GM23248 (cell line): ENCODE results near the gene LUZP1. TPM values are rescaled to one million over a fixed set of nuclear protein-coding genes. Genes with fewer than 3 reads are reported as not detected.

Experiments
- DNase-seq: peaks from one replicate; pipeline ENCODE4 v3.0.0-alpha.2; 2015
- H2AFZ ChIP-seq: fragments of 200-600 bp; sonication (generic); 2 replicates; pipeline ENCODE4 v1.6.1; 2016; ENCODE audit warnings: antibody characterized with exemption
- H3F3A ChIP-seq: fragments of 200-600 bp; sonication (generic); 2 replicates; pipeline ENCODE4 v1.6.1; 2016; ENCODE audit warnings: mild to moderate bottlenecking, antibody characterized with exemption, mixed run types; ENCODE audit not compliant: insufficient read depth
- H3K27ac ChIP-seq: fragments of 200-600 bp; sonication (generic); 2 replicates; pipeline ENCODE4 v1.5.1; 2016; ENCODE audit warnings: mild to moderate bottlenecking
- H3K27me3 ChIP-seq: fragments of 200-600 bp; sonication (generic); replicated peaks from 2 replicates; pipeline ENCODE4 v1.6.1; 2016; ENCODE audit warnings: mild to moderate bottlenecking; ENCODE audit not compliant: insufficient read depth
- H3K36me3 ChIP-seq: fragments of 200-600 bp; sonication (generic); 2 replicates; pipeline ENCODE4 v1.6.1; 2016; ENCODE audit warnings: low read depth, mild to moderate bottlenecking
- H3K4me1 ChIP-seq: fragments of 200-600 bp; sonication (generic); 2 replicates; pipeline ENCODE4 v1.6.1; 2016; ENCODE audit warnings: mild to moderate bottlenecking; ENCODE audit not compliant: insufficient read depth
- H3K4me2 ChIP-seq: fragments of 200-600 bp; sonication (generic); one replicate; pipeline ENCODE4 v1.6.1; 2016; ENCODE audit warnings: mild to moderate bottlenecking; ENCODE audit not compliant: unreplicated experiment
- H3K4me3 ChIP-seq: fragments of 200-600 bp; sonication (generic); 2 replicates; pipeline ENCODE4 v1.5.1; 2016; ENCODE audit warnings: mild to moderate bottlenecking
- H3K79me2 ChIP-seq: fragments of 200-600 bp; sonication (generic); 2 replicates; pipeline ENCODE4 v1.6.1; 2016; ENCODE audit warnings: mild to moderate bottlenecking; ENCODE audit not compliant: insufficient read depth
- H3K9ac ChIP-seq: fragments of 200-600 bp; sonication (generic); 2 replicates; pipeline ENCODE4 v1.6.1; 2016; ENCODE audit warnings: mild to moderate bottlenecking
- H3K9me2 ChIP-seq: fragments of 200-600 bp; sonication (generic); 2 replicates; pipeline ENCODE4 v1.6.1; 2016; ENCODE audit warnings: mixed run types, mild to moderate bottlenecking, moderate library complexity; ENCODE audit not compliant: insufficient read depth
- H3K9me3 ChIP-seq: fragments of 200-600 bp; sonication (generic); one replicate; pipeline ENCODE4 v1.6.1; 2017; ENCODE audit warnings: low read depth
- H4K20me1 ChIP-seq: fragments of 200-600 bp; sonication (generic); 2 replicates; pipeline ENCODE4 v1.6.0; 2016; ENCODE audit not compliant: insufficient read depth
- EZH2 ChIP-seq: fragments of 200-600 bp; sonication (generic); IDR thresholded peaks from 2 replicates; pipeline ENCODE4 v1.6.1; 2018; ENCODE audit warnings: antibody characterized with exemption, mild to moderate bottlenecking; ENCODE audit not compliant: insufficient read depth, poor library complexity, severe bottlenecking
- EZH2phosphoT487 ChIP-seq: fragments of 200-600 bp; sonication (generic); IDR thresholded peaks from 2 replicates; pipeline ENCODE4 v1.6.1; 2018; ENCODE audit warnings: antibody characterized with exemption, moderate library complexity, mild to moderate bottlenecking, low read depth; ENCODE audit not compliant: insufficient read depth
- WGBS, 2 experiments: methylation state at CpG; one replicate each; pipeline ENCODE4 v1.1.6; 2015 to 2017; ENCODE audit warnings: low lambda C conversion rate in 2 of 2, low coverage in 1 of 2; ENCODE audit errors: missing lambda C conversion rate in 2 of 2; 5-methylcytosine and 5-hydroxymethylcytosine counted together
- in situ Hi-C: fragments of 300-500 bp; cut with MboI; formaldehyde crosslinking; loops from 2 replicates; pipeline ENCODE4 v1.15.0; 2020
- polyA plus RNA-seq: library from polyadenylated mRNA; unstranded; fragments of >200 nt; fragmentation: Nextera tagmentation; extraction: Ambion mirVana; gene quantifications from 2 replicates; pipeline ENCODE4 v1.2.1, GENCODE V29; 2016
- total RNA-seq: library from RNA; depleted of rRNA; stranded (reverse); fragments of >200 nt; shearing (Covaris generic); gene quantifications from 2 replicates; pipeline ENCODE4 v1.2.3, GENCODE V29; 2014

The LUZP1 gene
- total and polyA plus RNA-seq, 2 experiments from 2014 or later: 28.1 to 52.2 TPM

- Histone ChIP-seq H3K4me1 (0 out of 2 replicates have a peak, but pooled peaks cover 11% of the 10 kb centered on the region), H3K79me2 (peaks cover 15% of the 10 kb centered on the region; the same call in 1 of the 2 replicates), H2AFZ (no peak overlapping the region), H3K4me3 (no peak overlapping the region), H3K4me2 (no peak overlapping the region), H3K9ac (no peak overlapping the region), H4K20me1 (0 out of 2 replicates have a peak, but pooled peaks cover 2% of the 10 kb centered on the region), H3F3A (peaks cover 12% of the 10 kb centered on the region), H3K36me3 (peaks cover 15% of the 10 kb centered on the region; the same call in 1 of the 2 replicates), H3K27ac (no peak overlapping the region), H3K27me3 (no peaks in the 10 kb centered on the region), H3K9me3 (no peaks in the 10 kb centered on the region), H3K9me2 (no peaks in the 10 kb centered on the region)
- WGBS, 2 experiments: 69 to 72% methylated on average over 2 of the region's 2 CpGs
- DNase-seq: no peak
- no peak for TF ChIP-seq EZH2phosphoT487
- TF ChIP-seq EZH2: no peak
- in situ Hi-C loops: no loop called here
These were observed 103.3 kb downstream of the LUZP1 start for GRCh38 chr1:23065385-23065784.

- Histone ChIP-seq H3K4me1 (0 out of 2 replicates have a peak, but pooled peaks cover 11% of the 10 kb centered on the region), H3F3A (peaks cover 15% of the 10 kb centered on the region), H3K9me3 (no peaks in the 10 kb centered on the region), H3K4me3 (no peak overlapping the region), H3K36me3 (peaks cover 32% of the 10 kb centered on the region), H3K9me2 (no peaks in the 10 kb centered on the region), H3K79me2 (peaks cover 17% of the 10 kb centered on the region; the same call in 1 of the 2 replicates), H3K27me3 (no peaks in the 10 kb centered on the region), H4K20me1 (0 out of 2 replicates have a peak, but pooled peaks cover 2% of the 10 kb centered on the region), H3K9ac (no peak overlapping the region), H3K4me2 (no peak overlapping the region), H2AFZ (no peak overlapping the region), H3K27ac (peak overlapping the region; percentile 52)
- WGBS, 2 experiments: 57 to 62% methylated on average over 2 of the region's 2 CpGs
- peak; percentile 65 for DNase-seq
- TF ChIP-seq EZH2phosphoT487 (no peak), EZH2 (no peak)
- in situ Hi-C loops: no loop called here
These were observed 106.4 kb downstream of the LUZP1 start for GRCh38 chr1:23062271-23062670.

GRCh38 chr1:23057301-23057700 lies 111.4 kb downstream of the LUZP1 start:
- Histone ChIP-seq H4K20me1 (no peaks in the 10 kb centered on the region), H3K4me3 (no peak overlapping the region), H3K4me2 (no peak overlapping the region), H3K4me1 (0 out of 2 replicates have a peak, but pooled peaks cover 6% of the 10 kb centered on the region), H3K36me3 (peaks cover 53% of the 10 kb centered on the region), H3K27me3 (no peaks in the 10 kb centered on the region), H3K9me3 (no peaks in the 10 kb centered on the region), H3K9ac (no peak overlapping the region), H3F3A (peaks cover 15% of the 10 kb centered on the region), H3K79me2 (peaks cover 31% of the 10 kb centered on the region), H3K27ac (no peak overlapping the region), H3K9me2 (no peaks in the 10 kb centered on the region), H2AFZ (no peak overlapping the region)
- no peak for DNase-seq
- in situ Hi-C loops: no loop called here
- 93 to 96% methylated on average over 5 of the region's 5 CpGs for WGBS, 2 experiments
- no peak for TF ChIP-seq EZH2phosphoT487
- no peak for TF ChIP-seq EZH2

GRCh38 chr1:23051290-23051909 lies 117.3 kb downstream of the LUZP1 start:
- Histone ChIP-seq H3K9ac (no peak overlapping the region), H3K36me3 (peaks cover 18% of the 10 kb centered on the region), H3F3A (no peaks in the 10 kb centered on the region), H3K27ac (no peak overlapping the region), H4K20me1 (no peaks in the 10 kb centered on the region), H3K4me2 (no peak overlapping the region), H3K27me3 (no peaks in the 10 kb centered on the region), H3K9me2 (no peaks in the 10 kb centered on the region), H3K4me1 (no peaks in the 10 kb centered on the region), H3K9me3 (no peaks in the 10 kb centered on the region), H2AFZ (no peak overlapping the region), H3K4me3 (no peak overlapping the region), H3K79me2 (peaks cover 83% of the 10 kb centered on the region)
- in situ Hi-C loops: no loop called here
- DNase-seq: no peak
- WGBS, 2 experiments: 85 to 86% methylated on average over 4 of the region's 4 CpGs
- TF ChIP-seq EZH2 (no peak), EZH2phosphoT487 (no peak)

GRCh38 chr1:23050201-23050600 lies 118.5 kb downstream of the LUZP1 start:
- Histone ChIP-seq H3K4me3 (no peak overlapping the region), H3F3A (no peaks in the 10 kb centered on the region), H3K4me1 (no peaks in the 10 kb centered on the region), H3K27ac (no peak overlapping the region), H3K9me2 (no peaks in the 10 kb centered on the region), H3K79me2 (peaks cover 92% of the 10 kb centered on the region), H3K36me3 (peaks cover 13% of the 10 kb centered on the region), H3K27me3 (no peaks in the 10 kb centered on the region), H3K4me2 (no peak overlapping the region), H2AFZ (no peak overlapping the region), H3K9me3 (no peaks in the 10 kb centered on the region), H4K20me1 (no peaks in the 10 kb centered on the region), H3K9ac (no peak overlapping the region)
- no peak for DNase-seq
- TF ChIP-seq EZH2: no peak
- TF ChIP-seq EZH2phosphoT487: no peak
- WGBS, 2 experiments: 97% methylated on average over 7 of the region's 7 CpGs
- in situ Hi-C loops: no loop called here
